Peyer's patch (tissue), 4 donors: Measurements from ENCODE around the gene TMEM225B.

Experiments used
- CTCF ChIP-seq, 6 experiments: fragments of 450-650 bp in 4 of 6; fragments of 200-600 bp in 2 of 6; sonication (generic) in 1 of 6; IDR thresholded peaks; one replicate each; pipeline ENCODE4 v1.5.1; 2017 to 2019; ENCODE audit warnings: antibody characterized with exemption in 6 of 6, mild to moderate bottlenecking in 3 of 6, moderate library complexity in 1 of 6
- POLR2A ChIP-seq, 2 donors: fragments of 450-650 bp; IDR thresholded peaks; one replicate each; pipeline ENCODE4 v1.5.1; 2017; ENCODE audit warnings: antibody characterized with exemption in 2 of 2, mild to moderate bottlenecking in 2 of 2, moderate library complexity in 2 of 2

GRCh38 chr7:99626661-99627060 is 28.6 kb downstream of the TMEM225B start:
- TF ChIP-seq CTCF (IDR thresholded peaks at IDR 0.05) (no peak), POLR2A (IDR thresholded peaks at IDR 0.05) (no peak)
